Smooth muscle cell (in vitro differentiated cells): ENCODE results near the gene GREB1L. TPM values are rescaled to one million over a fixed set of nuclear protein-coding genes. Genes with fewer than 3 reads are reported as not detected.
A peak's percentile ranks its signal among the peaks of the same experiment; 100 is the strongest.

ENCODE experiments used
- DNase-seq: peaks from one replicate; lab custom pipeline; 2025; ENCODE audit not compliant: unreplicated experiment; lab: John Stamatoyannopoulos, UW
- H2AFZ ChIP-seq: fragments of 200-600 bp; sonication (generic); 2 replicates; pipeline ENCODE4 v1.6.0; 2016; ENCODE audit warnings: antibody characterized with exemption, low read depth, mild to moderate bottlenecking
- H3F3A ChIP-seq: fragments of 200-600 bp; sonication (generic); 2 replicates; pipeline ENCODE4 v1.6.0; 2017; ENCODE audit warnings: antibody characterized with exemption, low read depth
- H3K27ac ChIP-seq: fragments of 200-600 bp; sonication (generic); 2 replicates; pipeline ENCODE4 v1.5.1; 2016; ENCODE audit warnings: low read depth, mild to moderate bottlenecking
- H3K27me3 ChIP-seq: fragments of 200-600 bp; sonication (generic); 2 replicates; pipeline ENCODE4 v1.6.1; 2016; ENCODE audit warnings: low read depth, mild to moderate bottlenecking
- H3K36me3 ChIP-seq: fragments of 200-600 bp; sonication (generic); 2 replicates; pipeline ENCODE4 v1.5.1; 2016; ENCODE audit warnings: low read depth
- H3K4me1 ChIP-seq: fragments of 200-600 bp; sonication (generic); 2 replicates; pipeline ENCODE4 v1.5.1; 2016; ENCODE audit warnings: low read depth
- H3K4me2 ChIP-seq: fragments of 200-600 bp; sonication (generic); 2 replicates; pipeline ENCODE4 v1.6.0; 2016; ENCODE audit warnings: mild to moderate bottlenecking
- H3K4me3 ChIP-seq: fragments of 200-600 bp; sonication (generic); 2 replicates; pipeline ENCODE4 v1.5.1; 2016; ENCODE audit warnings: mild to moderate bottlenecking
- H3K79me2 ChIP-seq: fragments of 200-600 bp; sonication (generic); 2 replicates; pipeline ENCODE4 v1.6.0; 2016; ENCODE audit warnings: low read depth, mild to moderate bottlenecking
- H3K9ac ChIP-seq: fragments of 200-600 bp; sonication (generic); 2 replicates; pipeline ENCODE4 v1.6.0; 2016; ENCODE audit warnings: low read depth
- H3K9me3 ChIP-seq: fragments of 200-600 bp; sonication (generic); replicated peaks from 2 replicates; pipeline ENCODE4 v1.5.1; 2016; ENCODE audit warnings: low read depth
- H4K20me1 ChIP-seq: fragments of 200-600 bp; sonication (generic); 2 replicates; pipeline ENCODE4 v1.6.0; 2016; ENCODE audit warnings: low read depth
- WGBS: methylation state at CpG from one replicate; pipeline ENCODE4 v1.1.7; 2016; ENCODE audit warnings: low lambda C conversion rate; 5-methylcytosine and 5-hydroxymethylcytosine counted together
- polyA plus RNA-seq: library from polyadenylated mRNA; unstranded; fragments of >200 nt; fragmentation: Nextera tagmentation; extraction: Ambion mirVana; gene quantifications from 2 replicates; pipeline ENCODE4 v1.2.1, GENCODE V29; 2016
- total RNA-seq: library from RNA; depleted of rRNA; stranded (reverse); fragments of >200 nt; gene quantifications from 2 replicates; pipeline ENCODE4 v1.2.3, GENCODE V29; 2014
- TF ChIP-seq, protein P1 (sequence below): fragments of 200-600 bp; sonication (generic); IDR thresholded peaks from 2 replicates; pipeline ENCODE4 v1.5.1; 2017; ENCODE audit warnings: borderline replicate concordance, mild to moderate bottlenecking, antibody characterized with exemption; ENCODE audit not compliant: insufficient read depth, poor library complexity, severe bottlenecking

GREB1L gene
- total RNA-seq, result 15.3 and 18.1 TPM in 2 replicates
- polyA plus RNA-seq, result 2.8 and 4.0 TPM in 2 replicates

- Histone ChIP-seq H3K4me2 (peak within 1 kb of the TSS; percentile 97), H3K4me1 (peaks cover 35% of the 10 kb centered on the region), H2AFZ (peak within 1 kb of the TSS; percentile 93), H3F3A (peaks cover 4% of the 10 kb centered on the region), H3K27me3 (no peaks in the 10 kb centered on the region), H3K4me3 (peak within 1 kb of the TSS; percentile 88), H3K9ac (peak within 1 kb of the TSS; percentile 59), H3K36me3 (no peaks in the 10 kb centered on the region), H3K27ac (no peak within 1 kb of the TSS), H3K79me2 (peaks cover 32% of the 10 kb centered on the region), H3K9me3 (no peaks in the 10 kb centered on the region), H4K20me1 (no peaks in the 10 kb centered on the region)
- peak; percentile 35 for DNase-seq
- TF ChIP-seq, protein P1, sequence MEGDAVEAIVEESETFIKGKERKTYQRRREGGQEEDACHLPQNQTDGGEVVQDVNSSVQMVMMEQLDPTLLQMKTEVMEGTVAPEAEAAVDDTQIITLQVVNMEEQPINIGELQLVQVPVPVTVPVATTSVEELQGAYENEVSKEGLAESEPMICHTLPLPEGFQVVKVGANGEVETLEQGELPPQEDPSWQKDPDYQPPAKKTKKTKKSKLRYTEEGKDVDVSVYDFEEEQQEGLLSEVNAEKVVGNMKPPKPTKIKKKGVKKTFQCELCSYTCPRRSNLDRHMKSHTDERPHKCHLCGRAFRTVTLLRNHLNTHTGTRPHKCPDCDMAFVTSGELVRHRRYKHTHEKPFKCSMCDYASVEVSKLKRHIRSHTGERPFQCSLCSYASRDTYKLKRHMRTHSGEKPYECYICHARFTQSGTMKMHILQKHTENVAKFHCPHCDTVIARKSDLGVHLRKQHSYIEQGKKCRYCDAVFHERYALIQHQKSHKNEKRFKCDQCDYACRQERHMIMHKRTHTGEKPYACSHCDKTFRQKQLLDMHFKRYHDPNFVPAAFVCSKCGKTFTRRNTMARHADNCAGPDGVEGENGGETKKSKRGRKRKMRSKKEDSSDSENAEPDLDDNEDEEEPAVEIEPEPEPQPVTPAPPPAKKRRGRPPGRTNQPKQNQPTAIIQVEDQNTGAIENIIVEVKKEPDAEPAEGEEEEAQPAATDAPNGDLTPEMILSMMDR, result peak; percentile 15
- under 1% methylated on average over 44 of the region's 87 CpGs for WGBS
These were observed at the start of gene GREB1L for GRCh38 chr18:21242141-21242779. GREB1L (plus strand) TSS chr18:21242232; CDS start chr18:21383519, 141,287 bp downstream.

DNA sequence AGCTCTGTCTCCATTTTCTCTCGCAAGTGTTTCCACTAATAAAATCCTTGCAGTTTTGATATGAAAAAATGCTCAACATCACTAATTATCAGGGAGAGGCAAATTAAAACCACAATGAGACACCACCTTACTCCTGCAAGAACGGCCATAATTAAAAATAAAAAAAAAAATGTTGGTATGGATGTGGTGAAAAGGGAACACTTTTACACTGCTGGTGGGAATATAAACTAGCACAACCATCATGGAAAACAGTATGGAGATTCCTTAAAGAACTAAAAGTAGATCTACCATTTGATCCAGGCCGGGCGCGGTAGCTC lies 49.8 kb upstream of the GREB1L start:
- 84% methylated on average over 5 of the region's 5 CpGs for WGBS
- Histone ChIP-seq H3K36me3 (no peaks in the 10 kb centered on the region), H3K4me2 (no peak overlapping the region), H3K79me2 (no peaks in the 10 kb centered on the region), H4K20me1 (no peaks in the 10 kb centered on the region), H3K4me3 (no peak overlapping the region), H3F3A (no peaks in the 10 kb centered on the region), H3K27me3 (no peaks in the 10 kb centered on the region), H2AFZ (no peak overlapping the region), H3K4me1 (peaks cover 6% of the 10 kb centered on the region), H3K9ac (no peak overlapping the region), H3K27ac (no peak overlapping the region), H3K9me3 (no peaks in the 10 kb centered on the region)
- TF ChIP-seq, protein P1, result no peak
- DNase-seq, result no peak

GRCh38 chr18:21194871-21195771 lies 46.9 kb upstream of the GREB1L start:
- peaks cover 6% of the 10 kb centered on the region for H3K4me1 ChIP-seq
- peak overlapping the region; percentile 72 for H3K4me2 ChIP-seq
- H3K27ac ChIP-seq, result no peak overlapping the region
- no peaks in the 10 kb centered on the region for H3F3A ChIP-seq
- 3% methylated on average over 4 of the region's 4 CpGs for WGBS
- no peak overlapping the region for H3K4me3 ChIP-seq
- H3K27me3 ChIP-seq, result no peaks in the 10 kb centered on the region
- H4K20me1 ChIP-seq, result no peaks in the 10 kb centered on the region
- no peak overlapping the region for H3K9ac ChIP-seq
- TF ChIP-seq, protein P1, result peak; percentile 84
- H3K36me3 ChIP-seq, result no peaks in the 10 kb centered on the region
- no peak for DNase-seq
- H3K9me3 ChIP-seq, result no peaks in the 10 kb centered on the region
- H2AFZ ChIP-seq, result peak overlapping the region; percentile 24
- H3K79me2 ChIP-seq, result no peaks in the 10 kb centered on the region
